ENCODE measurements around the gene CAMK2D.

Gene CAMK2D

DNA sequence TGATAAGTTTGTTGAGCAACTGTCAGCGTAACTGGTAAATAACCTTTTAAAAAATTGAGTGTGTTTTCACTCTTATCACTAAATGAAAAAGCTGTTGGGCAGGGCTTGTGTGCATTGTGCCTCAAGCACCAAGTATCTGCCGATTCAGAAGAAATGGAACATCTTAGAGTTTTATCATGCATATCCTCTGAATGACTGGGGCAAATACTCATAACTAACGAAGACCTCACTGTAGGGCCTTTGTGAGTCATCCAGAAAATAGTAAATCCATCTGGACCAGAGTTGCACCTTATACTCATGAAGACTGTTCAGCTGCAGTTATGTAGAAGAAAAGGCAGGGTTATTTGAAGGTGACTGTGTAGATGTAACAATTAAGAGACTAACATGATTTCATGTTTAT is 222.1 kb downstream of the CAMK2D start:
- no peak overlapping the region for H3K4me3 ChIP-seq (ENCODE audit: low read depth, low read length)
- TF ChIP-seq, protein P1, sequence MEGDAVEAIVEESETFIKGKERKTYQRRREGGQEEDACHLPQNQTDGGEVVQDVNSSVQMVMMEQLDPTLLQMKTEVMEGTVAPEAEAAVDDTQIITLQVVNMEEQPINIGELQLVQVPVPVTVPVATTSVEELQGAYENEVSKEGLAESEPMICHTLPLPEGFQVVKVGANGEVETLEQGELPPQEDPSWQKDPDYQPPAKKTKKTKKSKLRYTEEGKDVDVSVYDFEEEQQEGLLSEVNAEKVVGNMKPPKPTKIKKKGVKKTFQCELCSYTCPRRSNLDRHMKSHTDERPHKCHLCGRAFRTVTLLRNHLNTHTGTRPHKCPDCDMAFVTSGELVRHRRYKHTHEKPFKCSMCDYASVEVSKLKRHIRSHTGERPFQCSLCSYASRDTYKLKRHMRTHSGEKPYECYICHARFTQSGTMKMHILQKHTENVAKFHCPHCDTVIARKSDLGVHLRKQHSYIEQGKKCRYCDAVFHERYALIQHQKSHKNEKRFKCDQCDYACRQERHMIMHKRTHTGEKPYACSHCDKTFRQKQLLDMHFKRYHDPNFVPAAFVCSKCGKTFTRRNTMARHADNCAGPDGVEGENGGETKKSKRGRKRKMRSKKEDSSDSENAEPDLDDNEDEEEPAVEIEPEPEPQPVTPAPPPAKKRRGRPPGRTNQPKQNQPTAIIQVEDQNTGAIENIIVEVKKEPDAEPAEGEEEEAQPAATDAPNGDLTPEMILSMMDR (IDR thresholded peaks at IDR 0.05; ENCODE audit: low read depth, low read length, missing control alignments) = no peak
- peak; percentile 11 for DNase-seq (ENCODE audit: low read depth)
- in situ Hi-C loops (cut with HindIII; ENCODE audit: low sequenced_read_pairs) = no loop called here

DNA sequence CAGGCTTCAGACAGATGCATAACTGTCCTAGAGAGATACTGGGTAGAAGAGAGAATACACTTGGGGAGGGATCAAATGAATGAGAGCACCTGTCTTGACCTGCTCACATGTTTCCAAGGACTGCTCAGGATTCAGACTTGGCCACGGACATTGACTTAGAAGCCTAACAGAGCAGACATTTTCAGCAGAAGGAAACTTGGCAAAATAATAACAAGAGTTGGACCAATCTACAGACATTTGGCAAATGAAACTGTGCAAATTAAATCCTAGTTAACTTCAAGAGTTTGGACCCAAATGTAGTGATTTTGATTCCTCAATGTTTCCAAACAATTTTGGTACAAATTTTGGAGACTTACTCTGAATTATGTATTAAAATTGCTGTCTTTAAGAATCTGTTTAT is 223.9 kb downstream of the CAMK2D start:
- in situ Hi-C loops (cut with HindIII; ENCODE audit: low sequenced_read_pairs) = no loop called here
- no peak overlapping the region for H3K4me3 ChIP-seq (ENCODE audit: low read depth, low read length)
- no peak for DNase-seq (ENCODE audit: low read depth)
- TF ChIP-seq, protein P1 (IDR thresholded peaks at IDR 0.05; ENCODE audit: low read depth, low read length, missing control alignments) = no peak

DNA sequence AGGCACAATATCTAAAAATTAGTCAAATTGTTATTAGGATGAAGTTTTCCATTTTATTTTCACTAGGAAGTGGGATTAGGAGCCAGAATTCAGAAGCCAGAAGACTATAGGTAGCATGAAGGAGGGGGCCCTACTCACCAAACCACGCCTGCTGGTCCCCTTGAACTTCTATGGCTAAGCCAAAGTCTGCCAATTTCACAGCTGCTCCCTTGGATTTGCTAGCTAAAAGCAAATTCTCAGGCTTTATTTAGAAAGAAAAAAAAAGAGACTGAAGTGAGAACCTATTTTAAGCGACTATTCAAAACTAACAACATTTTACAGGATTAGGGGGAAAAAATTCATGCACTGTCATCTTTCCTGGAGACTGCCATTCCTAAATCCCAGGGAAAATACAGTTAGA is 224.3 kb downstream of the CAMK2D start:
- in situ Hi-C loops (cut with HindIII; ENCODE audit: low sequenced_read_pairs) = no loop called here
- no peak for DNase-seq (ENCODE audit: low read depth)
- TF ChIP-seq, protein P1 (IDR thresholded peaks at IDR 0.05; ENCODE audit: low read depth, low read length, missing control alignments) = no peak
- no peak overlapping the region for H3K4me3 ChIP-seq (ENCODE audit: low read depth, low read length)

DNA sequence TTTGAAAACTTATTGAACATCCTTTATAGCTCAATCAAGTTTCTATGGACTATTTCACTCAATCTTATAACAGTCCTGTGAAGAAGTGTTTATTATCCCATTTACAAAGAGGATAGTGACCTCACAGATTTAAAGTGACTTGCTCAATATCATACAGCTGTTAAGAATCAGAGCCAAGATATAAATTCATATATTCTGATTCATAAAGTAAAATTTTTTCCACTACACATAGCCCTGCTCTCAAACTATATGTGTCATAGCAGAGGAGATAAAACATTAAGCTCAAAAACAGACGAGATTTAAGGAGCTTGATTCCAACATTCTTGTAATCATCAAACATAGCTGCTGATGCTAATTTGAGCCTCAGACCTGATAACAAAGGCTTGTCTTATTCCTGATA is 226.8 kb downstream of the CAMK2D start:
- no peak overlapping the region for H3K4me3 ChIP-seq (ENCODE audit: low read depth, low read length)
- TF ChIP-seq, protein P1 (IDR thresholded peaks at IDR 0.05; ENCODE audit: low read depth, low read length, missing control alignments) = no peak
- in situ Hi-C loops (cut with HindIII; ENCODE audit: low sequenced_read_pairs) = no loop called here
- no peak for DNase-seq (ENCODE audit: low read depth)

DNA sequence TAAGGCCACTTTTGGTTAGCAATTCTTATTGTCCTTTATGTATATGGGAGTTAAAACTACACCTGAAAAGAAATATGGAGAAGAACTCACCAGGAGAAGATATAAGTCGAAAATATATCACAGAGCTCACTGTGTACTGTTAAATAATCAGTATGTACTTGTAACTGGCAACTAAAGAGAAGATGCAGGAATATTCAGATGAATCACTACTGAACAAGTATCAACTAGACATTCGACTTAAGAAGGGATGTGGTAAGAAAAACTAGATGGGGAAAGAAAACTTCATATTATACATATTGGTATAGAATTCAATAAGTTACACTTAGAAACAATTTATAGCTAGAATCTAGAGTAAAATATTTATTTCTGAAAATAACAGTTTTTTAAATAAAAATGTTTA is 230.0 kb downstream of the CAMK2D start:
- H3K4me3 ChIP-seq (ENCODE audit: low read depth, low read length) = no peak overlapping the region
- in situ Hi-C loops (cut with HindIII; ENCODE audit: low sequenced_read_pairs) = no loop called here
- no peak for DNase-seq (ENCODE audit: low read depth)
- TF ChIP-seq, protein P1 (IDR thresholded peaks at IDR 0.05; ENCODE audit: low read depth, low read length, missing control alignments) = no peak

DNA sequence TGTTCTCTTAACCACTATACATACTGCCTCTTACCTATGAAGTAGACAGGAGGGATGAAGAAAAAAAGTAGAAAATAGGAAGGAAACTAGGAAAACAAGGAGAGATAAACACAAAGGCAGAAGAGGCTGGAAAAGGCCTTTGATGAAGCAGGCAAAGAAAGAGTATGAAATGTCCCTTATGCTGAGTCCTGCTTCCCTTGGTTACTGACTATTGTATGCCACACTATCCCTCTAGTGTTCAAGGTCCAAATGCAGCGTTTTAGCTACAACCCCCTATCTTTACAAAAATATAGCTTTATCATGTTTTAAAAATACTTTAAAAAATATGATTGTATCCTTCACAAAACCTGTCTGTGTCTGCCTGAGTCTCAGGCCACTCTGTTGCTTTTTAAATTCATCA is 233.1 kb downstream of the CAMK2D start:
- in situ Hi-C loops (cut with HindIII; ENCODE audit: low sequenced_read_pairs) = no loop called here
- DNase-seq (ENCODE audit: low read depth) = no peak
- TF ChIP-seq, protein P1 (IDR thresholded peaks at IDR 0.05; ENCODE audit: low read depth, low read length, missing control alignments) = no peak
- no peak overlapping the region for H3K4me3 ChIP-seq (ENCODE audit: low read depth, low read length)

DNA sequence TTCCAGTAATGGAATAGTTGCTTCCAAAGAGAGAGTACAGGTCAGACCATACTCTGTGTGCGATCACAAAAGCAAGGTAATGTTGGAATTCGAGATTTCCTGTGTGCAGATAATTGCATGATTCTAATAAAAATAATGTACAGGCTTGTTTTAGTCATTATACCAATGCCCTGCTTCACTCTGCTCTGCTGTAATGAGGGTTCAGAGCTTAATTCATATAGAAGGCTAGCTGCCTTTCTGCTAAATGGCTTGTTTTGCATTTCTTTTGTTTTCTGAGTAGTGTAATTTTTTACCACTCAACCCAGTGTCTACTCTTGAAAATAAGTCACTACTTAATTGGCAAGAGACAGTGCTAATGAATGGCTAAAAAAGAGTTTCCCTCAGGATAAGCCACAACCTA is 236.0 kb downstream of the CAMK2D start:
- no peak for DNase-seq (ENCODE audit: low read depth)
- H3K4me3 ChIP-seq (ENCODE audit: low read depth, low read length) = no peak overlapping the region
- TF ChIP-seq, protein P1 (IDR thresholded peaks at IDR 0.05; ENCODE audit: low read depth, low read length, missing control alignments) = no peak
- in situ Hi-C loops (cut with HindIII; ENCODE audit: low sequenced_read_pairs) = no loop called here
